ENCODE measurements around the gene GGA1.

Gene GGA1

GRCh38 chr22:37627545-37627944 lies 18.9 kb downstream of the GGA1 start:
- no peak for TF ChIP-seq CTCF (IDR thresholded peaks at IDR 0.05; ENCODE audit: borderline replicate concordance, insufficient read depth, low read depth, low read length)
- H3K4me3 ChIP-seq (ENCODE audit: low read depth, low read length): no peak overlapping the region

DNA sequence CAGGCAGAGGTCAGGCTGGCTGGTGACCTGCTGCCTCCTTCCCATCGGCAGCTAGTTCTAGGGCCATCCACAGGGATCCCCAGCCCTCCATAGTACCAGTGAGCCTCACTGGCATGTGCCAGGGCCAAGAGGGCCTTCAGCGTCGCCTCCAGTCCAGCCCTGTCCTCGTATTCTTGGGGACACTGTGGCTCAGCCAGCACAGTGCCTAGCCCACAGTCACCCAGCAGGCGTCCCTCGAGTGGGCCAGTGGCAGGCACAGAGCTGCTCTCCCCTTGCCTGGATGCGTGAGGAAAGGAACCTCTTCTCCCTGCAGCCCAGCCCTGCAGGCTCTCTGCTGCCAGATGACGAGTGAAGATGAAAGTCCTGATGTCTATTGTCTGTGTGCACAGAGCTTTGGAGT lies 20.2 kb downstream of the GGA1 start:
- H3K4me3 ChIP-seq (ENCODE audit: low read depth, low read length): no peak overlapping the region
- no peak for TF ChIP-seq CTCF (IDR thresholded peaks at IDR 0.05; ENCODE audit: borderline replicate concordance, insufficient read depth, low read depth, low read length)

- TF ChIP-seq CTCF (IDR thresholded peaks at IDR 0.05; ENCODE audit: borderline replicate concordance, insufficient read depth, low read depth, low read length): no peak
These were observed 21.3 kb downstream of the GGA1 start for GRCh38 chr22:37629928-37630327.

GRCh38 chr22:37630839-37631435 lies 22.3 kb downstream of the GGA1 start:
- no peak overlapping the region for H3K4me3 ChIP-seq (ENCODE audit: low read depth, low read length)
- TF ChIP-seq CTCF (IDR thresholded peaks at IDR 0.05; ENCODE audit: borderline replicate concordance, insufficient read depth, low read depth, low read length): no peak

More at GRCh38 chr22:37629928-37630327, 21.3 kb downstream of the GGA1 start:
- H3K4me3 ChIP-seq (ENCODE audit: low read depth, low read length): no peak overlapping the region

- TF ChIP-seq CTCF (IDR thresholded peaks at IDR 0.05; ENCODE audit: borderline replicate concordance, insufficient read depth, low read depth, low read length): no peak
- H3K4me3 ChIP-seq (ENCODE audit: low read depth, low read length): no peak overlapping the region
These were observed 23.0 kb downstream of the GGA1 start for GRCh38 chr22:37631448-37632173.

- H3K4me3 ChIP-seq (ENCODE audit: low read depth, low read length): no peak overlapping the region
These were observed 23.8 kb downstream of the GGA1 start for GRCh38 chr22:37632174-37633088.

More at GRCh38 chr22:37632174-37633088, 23.8 kb downstream of the GGA1 start:
- no peak for TF ChIP-seq CTCF (IDR thresholded peaks at IDR 0.05; ENCODE audit: borderline replicate concordance, insufficient read depth, low read depth, low read length)

Data from GM12875 (cell line).